Dermis blood vessel endothelial cell (primary cell): ENCODE results near the gene PGA4. TPM values are rescaled to one million over a fixed set of nuclear protein-coding genes. Genes with fewer than 3 reads are reported as not detected.
"Not testable (repeated sequence)": the region's sequence is repeated elsewhere in the genome, so short reads cannot be mapped to it uniquely, and the experiment has no call there.

Experiments used
- DNase-seq: peaks from one replicate; pipeline ENCODE4 v3.0.0; 2010
- total RNA-seq: library from RNA; depleted of rRNA; stranded (reverse); fragments of >200 nt; gene quantifications from 2 replicates; pipeline ENCODE4 v1.2.3, GENCODE V29; 2014

Gene PGA4
- total RNA-seq, 1 donor from 2014 or later, result not detected

DNA sequence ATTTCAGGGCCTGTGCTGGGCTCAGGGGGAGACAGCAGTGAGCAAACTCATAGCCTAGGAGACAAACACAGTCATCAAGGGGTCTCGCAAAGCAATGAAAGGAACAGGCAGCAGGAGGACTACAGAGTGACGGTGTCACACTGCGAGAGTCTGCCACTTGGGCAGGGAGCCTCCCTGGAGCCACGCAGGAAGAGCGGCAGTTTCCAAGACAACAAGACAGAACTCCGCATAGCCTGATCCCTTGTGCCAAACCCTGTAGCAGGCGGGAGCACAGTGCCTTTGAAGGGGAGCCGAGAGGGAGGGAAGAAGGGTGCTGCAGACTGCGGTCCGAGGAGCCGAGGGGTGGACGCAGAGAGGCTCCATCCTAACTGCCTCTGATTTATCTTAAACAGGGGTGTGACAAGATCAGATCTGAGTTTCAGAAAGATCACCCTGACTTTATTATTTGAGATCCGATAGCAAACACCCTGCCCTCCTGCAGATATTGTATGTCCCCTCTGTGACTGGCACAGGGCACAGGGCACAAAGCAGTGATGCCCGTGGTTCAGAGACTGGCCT, 17.6 kb upstream of the PGA4 start:
- DNase-seq, result not testable (repeated sequence)

DNA sequence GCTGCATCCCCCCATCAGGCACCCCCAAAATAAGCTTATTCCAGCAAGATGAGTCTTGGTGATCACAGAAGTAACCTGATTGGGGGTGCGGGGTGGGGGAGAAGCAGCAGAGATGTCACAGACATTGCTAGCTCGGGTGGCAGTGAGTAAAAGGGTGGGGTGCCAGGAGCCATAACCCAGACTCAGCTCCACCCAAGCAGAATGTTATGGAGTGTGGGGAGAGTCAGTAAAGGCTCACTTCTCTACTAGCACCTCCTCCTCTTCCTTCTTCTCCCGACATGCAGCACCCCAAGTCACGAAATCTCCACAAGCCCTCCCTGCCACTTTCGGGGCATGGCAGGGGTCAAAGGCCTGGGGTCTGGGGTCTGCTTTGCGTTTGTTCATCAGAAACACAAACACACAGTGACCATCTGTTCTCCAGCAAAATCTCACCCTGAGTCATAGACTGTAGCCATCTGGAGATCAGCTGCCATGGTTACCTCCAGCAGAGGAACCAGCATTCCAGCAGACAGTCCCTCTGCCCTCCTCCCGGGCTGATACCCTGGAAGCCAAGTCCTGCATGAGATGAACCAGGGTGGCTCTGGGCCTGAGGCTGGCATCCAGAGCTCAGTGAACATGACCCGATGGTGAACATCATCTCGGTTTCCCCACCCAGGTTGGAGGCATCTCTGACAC, 14.4 kb upstream of the PGA4 start:
- not testable (repeated sequence) for DNase-seq

DNA sequence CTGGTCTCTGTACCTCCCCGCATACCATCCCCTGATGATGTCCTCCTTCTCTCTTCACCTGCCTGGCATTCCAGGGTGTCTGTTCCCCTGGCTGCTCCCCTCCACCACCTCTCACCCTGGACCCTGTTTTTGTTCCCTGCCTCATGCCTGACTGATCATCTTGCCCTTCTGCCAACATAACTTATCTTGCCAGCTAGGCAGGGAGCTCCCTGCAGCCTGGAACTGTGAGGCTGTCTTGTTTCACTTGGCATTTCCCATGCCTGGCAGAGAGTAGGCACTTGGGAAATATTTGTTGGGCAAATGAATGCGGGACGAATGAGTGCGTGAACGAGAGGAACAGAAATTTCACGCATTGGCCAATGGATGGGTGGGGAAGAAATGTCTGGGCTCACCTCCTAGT, 11.5 kb upstream of the PGA4 start:
- DNase-seq, result not testable (repeated sequence)

DNA sequence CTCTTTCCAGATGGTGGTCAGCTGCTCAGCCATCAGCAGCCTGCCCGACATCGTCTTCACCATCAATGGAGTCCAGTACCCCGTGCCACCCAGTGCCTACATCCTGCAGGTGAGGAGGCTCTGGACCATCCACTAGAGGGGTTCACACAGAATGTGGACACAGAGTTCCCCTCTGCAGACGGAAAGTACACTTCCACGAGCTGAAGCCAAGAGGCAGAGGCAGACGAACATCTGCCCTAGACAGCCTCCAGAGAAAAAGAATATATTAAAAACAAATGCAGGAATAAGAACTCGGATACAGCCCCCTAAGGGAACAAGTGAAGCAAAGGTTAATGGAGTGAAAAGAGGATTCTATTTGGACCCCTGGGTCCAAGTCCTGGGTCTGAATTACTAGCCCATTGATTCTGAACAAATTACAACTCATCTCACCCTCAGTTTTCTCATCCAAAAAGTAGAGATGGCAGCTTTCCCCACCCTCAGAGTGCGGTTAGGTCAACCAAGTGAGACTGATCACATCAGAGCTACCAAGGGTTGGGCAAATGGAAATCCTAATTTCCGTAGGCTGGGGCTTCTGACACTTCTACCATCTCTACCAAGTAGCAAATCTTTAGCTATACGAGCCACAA, 10.7 kb upstream of the PGA4 start:
- not testable (repeated sequence) for DNase-seq

DNA sequence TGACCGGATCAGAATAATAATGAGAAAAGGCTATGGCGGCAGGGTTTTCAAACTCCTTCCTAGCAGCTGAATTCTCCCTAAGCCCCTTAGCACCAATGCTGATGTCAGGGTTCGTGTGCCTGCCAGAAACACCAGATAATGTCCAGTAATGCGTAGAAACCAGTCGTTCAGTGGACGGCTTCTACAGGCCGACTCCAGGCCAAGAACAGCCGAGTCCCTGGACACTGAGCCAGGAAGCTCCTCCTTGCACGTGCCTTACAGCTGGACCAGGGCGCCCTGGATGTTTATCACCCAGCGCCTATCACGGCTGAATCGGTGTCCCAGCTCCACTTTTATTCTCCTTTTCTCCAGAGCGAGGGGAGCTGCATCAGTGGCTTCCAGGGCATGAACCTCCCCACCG, 9.9 kb upstream of the PGA4 start:
- DNase-seq, result not testable (repeated sequence)

DNA sequence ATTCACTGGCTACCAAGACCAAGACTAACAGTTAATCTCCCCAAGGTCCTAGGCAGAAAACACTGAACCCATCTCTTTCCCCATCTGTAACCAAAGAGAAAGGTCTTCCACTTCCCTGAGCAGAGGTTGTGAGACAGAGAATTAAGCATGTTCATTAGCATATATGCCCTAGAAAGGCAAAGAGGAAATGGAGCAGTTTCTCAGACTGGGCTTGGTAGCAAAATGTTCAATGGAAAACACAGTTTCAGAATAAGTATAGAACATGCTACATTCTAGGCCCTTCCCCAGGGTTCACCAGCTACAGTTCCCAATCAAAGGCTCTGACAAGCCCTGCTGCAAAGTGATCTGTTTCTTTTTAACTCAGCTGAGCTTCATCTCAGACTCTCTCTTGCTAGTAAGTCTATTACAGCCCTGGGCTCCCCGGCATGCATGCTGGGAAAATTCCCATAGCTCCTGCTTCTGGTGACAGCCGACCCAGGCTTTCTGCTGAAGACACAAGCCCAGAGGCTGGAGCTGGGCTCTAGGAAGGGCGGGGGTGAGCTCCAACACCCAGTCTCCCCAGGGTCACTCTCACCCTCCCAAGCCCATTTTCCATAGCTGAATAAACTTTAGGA, 8.3 kb upstream of the PGA4 start:
- not testable (repeated sequence) for DNase-seq

DNA sequence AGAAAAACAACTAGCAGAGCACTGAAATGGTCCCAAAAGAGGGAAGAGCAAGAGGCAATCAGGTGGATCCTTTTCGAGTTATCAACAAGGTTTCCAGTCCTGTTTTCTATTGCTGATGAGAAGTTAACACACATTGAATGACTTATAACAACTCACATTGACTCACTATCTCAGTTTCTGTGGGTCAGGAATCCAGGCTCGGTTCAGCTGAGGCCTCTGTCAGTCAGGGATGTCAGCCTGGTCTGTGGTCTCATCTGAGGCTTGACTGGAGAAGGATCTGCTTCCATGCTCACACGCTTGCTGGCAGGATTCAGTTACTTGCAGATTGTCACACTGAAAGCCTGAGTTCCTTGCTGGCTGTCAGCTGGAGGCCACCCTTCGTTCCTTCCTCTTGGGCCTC, 3.8 kb upstream of the PGA4 start:
- not testable (repeated sequence) for DNase-seq

DNA sequence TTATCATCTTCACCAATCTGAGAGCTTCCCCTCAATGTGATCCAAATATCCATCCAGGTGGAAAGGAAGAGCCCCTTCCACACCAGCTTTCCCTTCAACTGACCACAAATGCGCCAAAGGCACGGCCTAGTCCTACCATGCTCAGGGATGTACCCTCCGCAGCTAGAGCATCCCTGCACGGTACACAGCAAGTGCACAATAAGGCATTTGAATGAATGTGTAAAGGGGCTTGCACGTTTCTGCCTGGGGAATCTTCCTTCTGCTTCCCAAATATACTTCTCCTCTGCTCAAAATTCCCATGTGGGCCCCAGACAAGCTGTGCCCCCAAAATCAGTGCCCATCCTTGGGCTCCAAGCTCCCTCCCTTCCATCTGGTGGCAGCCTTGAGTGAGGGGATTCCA, 3.1 kb upstream of the PGA4 start:
- not testable (repeated sequence) for DNase-seq

DNA sequence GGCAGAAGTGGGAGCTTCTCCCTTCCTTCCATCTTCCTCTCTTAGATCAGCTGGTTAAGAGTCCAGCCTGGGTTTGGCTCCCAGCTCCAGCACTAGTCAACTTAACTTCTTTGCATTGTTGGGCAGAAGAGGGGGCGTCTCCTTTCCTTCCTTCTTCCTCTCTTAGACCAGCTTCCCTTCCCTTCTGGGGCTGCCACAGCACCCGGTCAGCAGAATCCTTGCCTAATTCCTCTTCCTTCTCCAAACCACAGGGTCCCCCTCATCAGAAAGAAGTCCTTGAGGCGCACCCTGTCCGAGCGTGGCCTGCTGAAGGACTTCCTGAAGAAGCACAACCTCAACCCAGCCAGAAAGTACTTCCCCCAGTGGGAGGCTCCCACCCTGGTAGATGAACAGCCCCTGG, 545 bp downstream of the PGA4 start:
- not testable (repeated sequence) for DNase-seq

DNA sequence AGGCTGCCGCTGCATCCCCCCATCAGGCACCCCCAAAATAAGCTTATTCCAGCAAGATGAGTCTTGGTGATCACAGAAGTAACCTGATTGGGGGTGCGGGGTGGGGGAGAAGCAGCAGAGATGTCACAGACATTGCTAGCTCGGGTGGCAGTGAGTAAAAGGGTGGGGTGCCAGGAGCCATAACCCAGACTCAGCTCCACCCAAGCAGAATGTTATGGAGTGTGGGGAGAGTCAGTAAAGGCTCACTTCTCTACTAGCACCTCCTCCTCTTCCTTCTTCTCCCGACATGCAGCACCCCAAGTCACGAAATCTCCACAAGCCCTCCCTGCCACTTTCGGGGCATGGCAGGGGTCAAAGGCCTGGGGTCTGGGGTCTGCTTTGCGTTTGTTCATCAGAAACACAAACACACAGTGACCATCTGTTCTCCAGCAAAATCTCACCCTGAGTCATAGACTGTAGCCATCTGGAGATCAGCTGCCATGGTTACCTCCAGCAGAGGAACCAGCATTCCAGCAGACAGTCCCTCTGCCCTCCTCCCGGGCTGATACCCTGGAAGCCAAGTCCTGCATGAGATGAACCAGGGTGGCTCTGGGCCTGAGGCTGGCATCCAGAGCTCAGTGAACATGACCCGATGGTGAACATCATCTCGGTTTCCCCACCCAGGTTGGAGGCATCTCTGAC, 4.5 kb downstream of the PGA4 start:
- not testable (repeated sequence) for DNase-seq

DNA sequence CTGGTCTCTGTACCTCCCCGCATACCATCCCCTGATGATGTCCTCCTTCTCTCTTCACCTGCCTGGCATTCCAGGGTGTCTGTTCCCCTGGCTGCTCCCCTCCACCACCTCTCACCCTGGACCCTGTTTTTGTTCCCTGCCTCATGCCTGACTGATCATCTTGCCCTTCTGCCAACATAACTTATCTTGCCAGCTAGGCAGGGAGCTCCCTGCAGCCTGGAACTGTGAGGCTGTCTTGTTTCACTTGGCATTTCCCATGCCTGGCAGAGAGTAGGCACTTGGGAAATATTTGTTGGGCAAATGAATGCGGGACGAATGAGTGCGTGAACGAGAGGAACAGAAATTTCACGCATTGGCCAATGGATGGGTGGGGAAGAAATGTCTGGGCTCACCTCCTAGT, 7.3 kb downstream of the PGA4 start:
- not testable (repeated sequence) for DNase-seq

DNA sequence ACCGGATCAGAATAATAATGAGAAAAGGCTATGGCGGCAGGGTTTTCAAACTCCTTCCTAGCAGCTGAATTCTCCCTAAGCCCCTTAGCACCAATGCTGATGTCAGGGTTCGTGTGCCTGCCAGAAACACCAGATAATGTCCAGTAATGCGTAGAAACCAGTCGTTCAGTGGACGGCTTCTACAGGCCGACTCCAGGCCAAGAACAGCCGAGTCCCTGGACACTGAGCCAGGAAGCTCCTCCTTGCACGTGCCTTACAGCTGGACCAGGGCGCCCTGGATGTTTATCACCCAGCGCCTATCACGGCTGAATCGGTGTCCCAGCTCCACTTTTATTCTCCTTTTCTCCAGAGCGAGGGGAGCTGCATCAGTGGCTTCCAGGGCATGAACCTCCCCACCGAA, 8.9 kb downstream of the PGA4 start:
- DNase-seq, result not testable (repeated sequence)

DNA sequence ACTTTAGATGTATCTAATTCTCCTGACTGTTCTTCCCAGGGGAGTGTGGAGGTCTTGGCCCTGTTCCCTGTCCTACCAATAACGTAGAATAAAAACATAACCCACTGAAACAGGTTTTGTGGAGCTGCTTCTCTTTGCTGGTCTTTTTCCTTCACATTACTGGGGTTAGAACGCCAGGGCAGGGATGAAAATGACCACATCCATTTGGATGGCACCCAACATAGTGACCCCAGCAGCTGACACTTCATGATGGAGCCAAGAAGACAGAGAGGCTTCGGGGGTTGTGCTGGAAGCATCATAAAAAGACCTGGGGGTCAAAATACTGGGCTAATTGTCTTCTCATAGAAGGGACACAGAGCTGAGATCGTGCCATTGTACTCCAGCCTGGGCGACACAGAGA, 9.4 kb downstream of the PGA4 start:
- not testable (repeated sequence) for DNase-seq

DNA sequence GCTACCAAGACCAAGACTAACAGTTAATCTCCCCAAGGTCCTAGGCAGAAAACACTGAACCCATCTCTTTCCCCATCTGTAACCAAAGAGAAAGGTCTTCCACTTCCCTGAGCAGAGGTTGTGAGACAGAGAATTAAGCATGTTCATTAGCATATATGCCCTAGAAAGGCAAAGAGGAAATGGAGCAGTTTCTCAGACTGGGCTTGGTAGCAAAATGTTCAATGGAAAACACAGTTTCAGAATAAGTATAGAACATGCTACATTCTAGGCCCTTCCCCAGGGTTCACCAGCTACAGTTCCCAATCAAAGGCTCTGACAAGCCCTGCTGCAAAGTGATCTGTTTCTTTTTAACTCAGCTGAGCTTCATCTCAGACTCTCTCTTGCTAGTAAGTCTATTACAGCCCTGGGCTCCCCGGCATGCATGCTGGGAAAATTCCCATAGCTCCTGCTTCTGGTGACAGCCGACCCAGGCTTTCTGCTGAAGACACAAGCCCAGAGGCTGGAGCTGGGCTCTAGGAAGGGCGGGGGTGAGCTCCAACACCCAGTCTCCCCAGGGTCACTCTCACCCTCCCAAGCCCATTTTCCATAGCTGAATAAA, 10.5 kb downstream of the PGA4 start:
- not testable (repeated sequence) for DNase-seq

DNA sequence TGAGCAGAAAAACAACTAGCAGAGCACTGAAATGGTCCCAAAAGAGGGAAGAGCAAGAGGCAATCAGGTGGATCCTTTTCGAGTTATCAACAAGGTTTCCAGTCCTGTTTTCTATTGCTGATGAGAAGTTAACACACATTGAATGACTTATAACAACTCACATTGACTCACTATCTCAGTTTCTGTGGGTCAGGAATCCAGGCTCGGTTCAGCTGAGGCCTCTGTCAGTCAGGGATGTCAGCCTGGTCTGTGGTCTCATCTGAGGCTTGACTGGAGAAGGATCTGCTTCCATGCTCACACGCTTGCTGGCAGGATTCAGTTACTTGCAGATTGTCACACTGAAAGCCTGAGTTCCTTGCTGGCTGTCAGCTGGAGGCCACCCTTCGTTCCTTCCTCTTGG, 15.0 kb downstream of the PGA4 start:
- not testable (repeated sequence) for DNase-seq

DNA sequence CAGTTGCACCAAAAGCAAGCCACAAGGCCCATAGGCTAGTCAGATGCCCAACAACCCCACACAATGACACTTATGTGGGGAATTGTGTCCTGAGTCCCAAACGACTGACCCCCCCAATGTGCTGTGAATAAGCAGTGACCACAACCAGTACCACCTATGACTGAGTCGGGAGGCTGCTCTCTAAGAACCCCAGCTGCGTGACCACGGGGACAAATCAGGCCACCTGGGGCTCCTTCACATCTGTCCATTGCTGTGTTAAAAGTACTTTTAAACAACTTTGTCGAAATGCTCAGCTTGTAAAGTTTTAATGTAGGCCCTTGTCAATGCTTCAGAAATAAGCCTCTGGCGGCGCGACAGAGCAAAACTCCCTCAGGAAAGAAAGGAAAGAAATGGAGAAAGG, 18.1 kb downstream of the PGA4 start:
- not testable (repeated sequence) for DNase-seq

DNA sequence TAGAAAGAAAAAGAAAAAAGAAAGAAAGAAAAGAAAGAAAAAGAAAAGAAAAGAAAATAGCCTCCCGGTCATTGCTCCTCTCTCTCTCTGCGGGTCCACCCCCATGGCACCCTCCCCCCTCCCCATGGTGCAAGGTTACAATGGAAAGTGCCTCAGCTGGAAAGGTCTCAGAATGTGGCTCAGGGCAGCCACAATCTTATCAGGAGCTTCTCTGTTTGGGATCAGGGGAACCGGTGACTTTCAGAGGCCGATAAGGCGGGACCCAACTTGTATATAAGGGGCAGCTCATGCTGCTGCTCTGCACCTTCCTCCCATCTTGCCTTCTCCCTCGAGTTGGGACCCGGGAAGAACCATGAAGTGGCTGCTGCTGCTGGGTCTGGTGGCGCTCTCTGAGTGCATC, 18.7 kb downstream of the PGA4 start, which contains the start of gene PGA5:
PGA5 (plus strand) TSS at position 301 of the 400 bp plus-strand sequence; CDS start at position 353, 52 bp downstream.
- not testable (repeated sequence) for DNase-seq

DNA sequence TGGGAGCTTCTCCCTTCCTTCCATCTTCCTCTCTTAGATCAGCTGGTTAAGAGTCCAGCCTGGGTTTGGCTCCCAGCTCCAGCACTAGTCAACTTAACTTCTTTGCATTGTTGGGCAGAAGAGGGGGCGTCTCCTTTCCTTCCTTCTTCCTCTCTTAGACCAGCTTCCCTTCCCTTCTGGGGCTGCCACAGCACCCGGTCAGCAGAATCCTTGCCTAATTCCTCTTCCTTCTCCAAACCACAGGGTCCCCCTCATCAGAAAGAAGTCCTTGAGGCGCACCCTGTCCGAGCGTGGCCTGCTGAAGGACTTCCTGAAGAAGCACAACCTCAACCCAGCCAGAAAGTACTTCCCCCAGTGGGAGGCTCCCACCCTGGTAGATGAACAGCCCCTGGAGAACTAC, 19.4 kb downstream of the PGA4 start:
- DNase-seq, result not testable (repeated sequence)

DNA sequence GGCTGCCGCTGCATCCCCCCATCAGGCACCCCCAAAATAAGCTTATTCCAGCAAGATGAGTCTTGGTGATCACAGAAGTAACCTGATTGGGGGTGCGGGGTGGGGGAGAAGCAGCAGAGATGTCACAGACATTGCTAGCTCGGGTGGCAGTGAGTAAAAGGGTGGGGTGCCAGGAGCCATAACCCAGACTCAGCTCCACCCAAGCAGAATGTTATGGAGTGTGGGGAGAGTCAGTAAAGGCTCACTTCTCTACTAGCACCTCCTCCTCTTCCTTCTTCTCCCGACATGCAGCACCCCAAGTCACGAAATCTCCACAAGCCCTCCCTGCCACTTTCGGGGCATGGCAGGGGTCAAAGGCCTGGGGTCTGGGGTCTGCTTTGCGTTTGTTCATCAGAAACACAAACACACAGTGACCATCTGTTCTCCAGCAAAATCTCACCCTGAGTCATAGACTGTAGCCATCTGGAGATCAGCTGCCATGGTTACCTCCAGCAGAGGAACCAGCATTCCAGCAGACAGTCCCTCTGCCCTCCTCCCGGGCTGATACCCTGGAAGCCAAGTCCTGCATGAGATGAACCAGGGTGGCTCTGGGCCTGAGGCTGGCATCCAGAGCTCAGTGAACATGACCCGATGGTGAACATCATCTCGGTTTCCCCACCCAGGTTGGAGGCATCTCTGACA, 23.3 kb downstream of the PGA4 start:
- not testable (repeated sequence) for DNase-seq

DNA sequence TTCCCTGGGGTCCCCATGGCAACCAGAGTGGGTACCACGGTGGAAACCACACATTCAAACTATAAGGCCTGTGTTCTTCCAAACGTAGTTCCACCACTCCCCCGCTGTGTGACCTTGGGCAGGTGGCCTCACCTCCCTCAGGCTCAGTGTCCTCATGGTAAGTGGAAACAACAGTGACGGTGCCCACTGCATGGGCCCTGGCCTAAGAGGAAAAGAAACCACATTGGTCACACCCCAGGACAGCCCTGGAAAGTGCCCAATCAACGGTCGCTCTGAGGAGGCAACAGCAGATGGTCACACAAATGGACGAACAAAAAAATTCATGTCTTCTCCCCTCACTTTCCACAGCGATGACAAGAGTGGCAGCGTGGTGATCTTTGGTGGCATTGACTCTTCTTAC, 25.9 kb downstream of the PGA4 start:
- not testable (repeated sequence) for DNase-seq

DNA sequence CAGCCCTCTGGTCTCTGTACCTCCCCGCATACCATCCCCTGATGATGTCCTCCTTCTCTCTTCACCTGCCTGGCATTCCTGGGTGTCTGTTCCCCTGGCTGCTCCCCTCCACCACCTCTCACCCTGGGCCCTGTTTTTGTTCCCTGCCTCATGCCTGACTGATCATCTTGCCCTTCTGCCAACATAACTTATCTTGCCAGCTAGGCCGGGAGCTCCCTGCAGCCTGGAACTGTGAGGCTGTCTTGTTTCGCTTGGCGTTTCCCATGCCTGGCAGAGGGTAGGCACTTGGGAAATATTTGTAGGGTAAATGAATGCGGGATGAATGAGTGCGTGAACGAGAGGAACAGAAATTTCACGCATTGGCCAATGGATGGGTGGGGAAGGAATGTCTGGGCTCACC, 27.1 kb downstream of the PGA4 start:
- DNase-seq, result not testable (repeated sequence)
